Measurements from ENCODE around the gene RPL35A. TPM values are rescaled to one million over a fixed set of nuclear protein-coding genes. Genes with fewer than 3 reads are reported as not detected.

The RPL35A gene
- total RNA-seq, 1 donor from 2014 or later = 671 TPM

- DNase-seq (no peak), ATAC-seq (ENCODE audit: poor library complexity) (no peak)
- intact Hi-C loops (cut with DNase I) = no loop called here
Measured at GRCh38 chr3:197974016-197974415, 24.0 kb downstream of the RPL35A start.

GRCh38 chr3:197975311-197975710 lies 25.3 kb downstream of the RPL35A start:
- no peak for ATAC-seq (ENCODE audit: poor library complexity)
- DNase-seq = no peak
- intact Hi-C loops (cut with DNase I) = no loop called here

- intact Hi-C loops (cut with DNase I) = no loop called here
- no peak for DNase-seq
- ATAC-seq (ENCODE audit: poor library complexity) = no peak
Measured at GRCh38 chr3:197983076-197983475, 33.1 kb downstream of the RPL35A start.

- no peak for DNase-seq
- intact Hi-C loops (cut with DNase I) = no loop called here
Measured at GRCh38 chr3:197989651-197990050, 39.7 kb downstream of the RPL35A start.

GRCh38 chr3:197994736-197995135 lies 44.7 kb downstream of the RPL35A start:
- ATAC-seq (ENCODE audit: poor library complexity) (no peak), DNase-seq (no peak)
- intact Hi-C loops (cut with DNase I) = no loop called here

More at GRCh38 chr3:197989651-197990050, 39.7 kb downstream of the RPL35A start:
- ATAC-seq (ENCODE audit: poor library complexity) = no peak

- ATAC-seq (ENCODE audit: poor library complexity) (no peak), DNase-seq (no peak)
- intact Hi-C loops (cut with DNase I) = no loop called here
Measured at GRCh38 chr3:197996855-197997254, 46.9 kb downstream of the RPL35A start.

GRCh38 chr3:197997936-197998335 lies 47.9 kb downstream of the RPL35A start:
- DNase-seq (no peak), ATAC-seq (ENCODE audit: poor library complexity) (no peak)
- intact Hi-C loops (cut with DNase I) = no loop called here

Other genes with a start within 250 kb of the RPL35A start
- gene RUBCN, start 213.3 kb upstream of the RPL35A start, total RNA-seq = 15.1 TPM
- gene FYTTD1, start 200.3 kb upstream of the RPL35A start, total RNA-seq = 66.9 TPM
- gene LRCH3, start 158.9 kb upstream of the RPL35A start, total RNA-seq = 18.0 TPM
- 8.8 TPM for gene LMLN, start 10.0 kb downstream of the RPL35A start, total RNA-seq